ENCODE results near the gene NSD1. TPM values are rescaled to one million over a fixed set of nuclear protein-coding genes. Genes with fewer than 3 reads are reported as not detected.
A peak's percentile ranks its signal among the peaks of the same experiment; 100 is the strongest.

NSD1 gene
- total and polyA plus RNA-seq, 9 of the 15 experiments (the other 6 are each of a cell fraction or from before 2014, with no cell fraction given) = 3.8 to 51.0 (median 24.7) TPM

GRCh38 chr5:177133096-177133852, at the start of gene NSD1 (continued):
- TF ChIP-seq ZBTB40 (IDR thresholded peaks at IDR 0.05) (no peak), ZBTB40 (CRISPR knock-in tag; IDR thresholded peaks at IDR 0.05) (no peak), ATF7 (IDR thresholded peaks at IDR 0.05) (peak; percentile 20; the same call in 1 of the 2 replicates), IFI16 (CRISPR knock-in tag; IDR thresholded peaks at IDR 0.05) (no peak), XRCC3 (IDR thresholded peaks at IDR 0.05) (no peak), ZNF57 (CRISPR knock-in tag; IDR thresholded peaks at IDR 0.05) (no peak), FIP1L1 (IDR thresholded peaks at IDR 0.05; ENCODE audit: low read depth, low read length, poor library complexity, severe bottlenecking) (no peak), SRF (CRISPR knock-in tag; IDR thresholded peaks at IDR 0.05) (no peak), ZBTB17 (CRISPR knock-in tag; IDR thresholded peaks at IDR 0.05) (no peak), ZNF830 (CRISPR knock-in tag; IDR thresholded peaks at IDR 0.05) (0 out of 2 replicates have a peak, but pooled peaks have one; percentile 25), NFYB (IDR thresholded peaks at IDR 0.05; ENCODE audit: extremely low read depth, insufficient read length) (peak; percentile 10), FOXJ2 (tag; IDR thresholded peaks at IDR 0.05) (no peak), DEAF1 (CRISPR knock-in tag; IDR thresholded peaks at IDR 0.05) (no peak), DACH1 (IDR thresholded peaks at IDR 0.05; ENCODE audit: partially characterized antibody) (no peak), CXXC5 (CRISPR knock-in tag; IDR thresholded peaks at IDR 0.05) (peak; percentile 86), PCBP2 (IDR thresholded peaks at IDR 0.05; ENCODE audit: low read depth, low read length, poor library complexity, severe bottlenecking) (peak; percentile 17), FOXP1 (CRISPR knock-in tag; IDR thresholded peaks at IDR 0.05) (0 out of 2 replicates have a peak, but pooled peaks have one; percentile 57), PHF20 (IDR thresholded peaks at IDR 0.05; ENCODE audit: partially characterized antibody) (peak; percentile 50)

Data from K562 (cell line).